Keratinocyte (primary cell): ENCODE results near the gene CNGA3. TPM values are rescaled to one million over a fixed set of nuclear protein-coding genes. Genes with fewer than 3 reads are reported as not detected.

Source experiments
- DNase-seq: peaks from one replicate; pipeline ENCODE4 v3.0.0-alpha.2; 2011; ENCODE audit warnings: low read depth, missing footprints, low spot score
- FAIRE-seq: peaks from 2 replicates; lab custom pipeline; 2011; peaks lifted over from hg19 to GRCh38; lab: Jason Lieb, UNC
- H2AFZ ChIP-seq: 2 replicates; pipeline ENCODE4 v1.6.0; 2012; ENCODE audit warnings: low read length, control low read depth, inconsistent platforms; ENCODE audit not compliant: control insufficient read depth
- H3K27ac ChIP-seq: 2 replicates; pipeline ENCODE4 v1.5.1; 2011; ENCODE audit warnings: low read length; ENCODE audit not compliant: control insufficient read depth, insufficient read depth
- H3K27me3 ChIP-seq: 3 replicates; pipeline ENCODE4 v1.6.0; 2011; ENCODE audit warnings: low read length; ENCODE audit not compliant: control insufficient read depth, insufficient read depth; ENCODE audit errors: extremely low read depth
- H3K36me3 ChIP-seq, 2 experiments: 2 replicates in 1 of 2; 3 replicates in 1 of 2; pipeline ENCODE4 v1.5.1; 2011; ENCODE audit warnings: low read length in 2 of 2, mild to moderate bottlenecking in 1 of 2; ENCODE audit not compliant: control insufficient read depth in 2 of 2, insufficient read depth in 2 of 2; ENCODE audit errors: extremely low read depth in 1 of 2
- H3K4me1 ChIP-seq: 3 replicates; pipeline ENCODE4 v1.5.1; 2011; ENCODE audit warnings: low read length; ENCODE audit not compliant: control insufficient read depth, insufficient read depth; ENCODE audit errors: extremely low read depth
- H3K4me2 ChIP-seq: 3 replicates; pipeline ENCODE4 v1.6.0; 2011; ENCODE audit warnings: low read depth, low read length; ENCODE audit not compliant: control insufficient read depth, insufficient read depth; ENCODE audit errors: extremely low read depth
- H3K4me3 ChIP-seq, 3 experiments: fragments of 200-600 bp in 1 of 3; sonication (generic) in 1 of 3; 2 replicates in 2 of 3; 3 replicates in 1 of 3; pipeline ENCODE4 v1.5.1; 2011 to 2016; ENCODE audit warnings: low read length in 3 of 3, mild to moderate bottlenecking in 3 of 3, control low read depth in 2 of 3, inconsistent platforms in 1 of 3, low read depth in 1 of 3, mixed read lengths in 1 of 3, mixed run types in 1 of 3, moderate library complexity in 1 of 3; ENCODE audit not compliant: control insufficient read depth in 2 of 3, insufficient read depth in 2 of 3; ENCODE audit errors: extremely low read depth in 1 of 3
- H3K79me2 ChIP-seq: 2 replicates; pipeline ENCODE4 v1.6.0; 2012; ENCODE audit warnings: low read length; ENCODE audit not compliant: control insufficient read depth, insufficient read depth
- H3K9ac ChIP-seq: 3 replicates; pipeline ENCODE4 v1.6.0; 2011; ENCODE audit warnings: low read length; ENCODE audit not compliant: control insufficient read depth, insufficient read depth; ENCODE audit errors: extremely low read depth
- H3K9me1 ChIP-seq: 3 replicates; pipeline ENCODE4 v1.6.0; 2011; ENCODE audit warnings: low read length; ENCODE audit not compliant: control insufficient read depth, insufficient read depth; ENCODE audit errors: extremely low read depth
- H3K9me3 ChIP-seq: 2 replicates; pipeline ENCODE4 v1.5.1; 2012; ENCODE audit warnings: low read depth, low read length; ENCODE audit not compliant: control insufficient read depth
- H4K20me1 ChIP-seq: 3 replicates; pipeline ENCODE4 v1.6.0; 2011; ENCODE audit warnings: low read length; ENCODE audit not compliant: control insufficient read depth, insufficient read depth; ENCODE audit errors: extremely low read depth
- CTCF ChIP-seq, 3 experiments: IDR thresholded peaks in 1 of 3; conservative IDR thresholded peaks in 1 of 3; optimal IDR thresholded peaks in 1 of 3; 2 replicates in 2 of 3; 3 replicates in 1 of 3; pipeline versions ENCODE3 to v1.5.1; 2011; ENCODE audit warnings: low read length in 3 of 3, mild to moderate bottlenecking in 3 of 3, moderate library complexity in 2 of 3, control low read depth in 1 of 3, inconsistent platforms in 1 of 3; ENCODE audit not compliant: insufficient read depth in 2 of 3; ENCODE audit errors: extremely low read depth in 1 of 3
- EZH2 ChIP-seq: IDR thresholded peaks from one replicate; pipeline ENCODE4 v1.6.1; 2012; ENCODE audit warnings: inconsistent platforms, mild to moderate bottlenecking, low read length, moderate library complexity
- dilution Hi-C: fragments of 300-500 bp; cut with MboI; formaldehyde crosslinking; loops from one replicate; pipeline ENCODE4 v1.7.0; 2020; ENCODE audit warnings: low sequenced_read_pairs; ENCODE audit not compliant: extremely low pct_ligation_motif_present
- polyA plus RNA-seq, 5 experiments: library from polyadenylated mRNA; depleted of rRNA in 3 of 5; stranded (reverse) in 3 of 5; stranded (forward) in 1 of 5; unstranded in 1 of 5; fragments of >200 nt; gene quantifications; 1 replicate in 1 of 5; 2 replicates in 3 of 5; 3 replicates in 1 of 5; pipeline versions ENCODE4 v1.2.1 to v1.2.3, GENCODE V29; 2011 to 2012; ENCODE audit warnings: missing spikeins in 2 of 5, low read depth in 1 of 5, low replicate concordance in 1 of 5

The CNGA3 gene
- polyA plus RNA-seq, 1 donor (not counting 4 experiments of a cell fraction or from before 2014, with no cell fraction given) = 0.01 TPM

GRCh38 chr2:98376301-98376910 is 30.1 kb downstream of the CNGA3 start:
- no peaks in the 10 kb centered on the region for H3K79me2 ChIP-seq
- no peaks in the 10 kb centered on the region for H3K36me3 ChIP-seq
- no peak overlapping the region for H3K4me3 ChIP-seq
- DNase-seq (no peak), FAIRE-seq (no peak)
- H3K27me3 ChIP-seq = peaks cover 56% of the 10 kb centered on the region
- no peaks in the 10 kb centered on the region for H3K9me3 ChIP-seq
- no peaks in the 10 kb centered on the region for H3K9me1 ChIP-seq
- H2AFZ ChIP-seq = no peak overlapping the region
- H4K20me1 ChIP-seq = no peaks in the 10 kb centered on the region
- no peak overlapping the region for H3K9ac ChIP-seq
- H3K27ac ChIP-seq = no peak overlapping the region
- dilution Hi-C loops = no loop called here
- H3K4me2 ChIP-seq = no peak overlapping the region
- H3K4me1 ChIP-seq = no peaks in the 10 kb centered on the region
- TF ChIP-seq EZH2 = no peak
- no peak for TF ChIP-seq CTCF (optimal IDR thresholded peaks at IDR 0.05 in 1 of 3, IDR thresholded peaks at IDR 0.05 in 1 of 3, conservative IDR thresholded peaks at IDR 0.05 in 1 of 3; ENCODE audit: extremely low read depth in 1 of 3, insufficient read depth in 2 of 3, low read length in 3 of 3)

GRCh38 chr2:98376996-98377395 is 30.7 kb downstream of the CNGA3 start:
- H3K4me1 ChIP-seq = no peaks in the 10 kb centered on the region
- H3K27ac ChIP-seq = no peak overlapping the region
- no peaks in the 10 kb centered on the region for H3K9me1 ChIP-seq
- no peak overlapping the region for H2AFZ ChIP-seq
- no peaks in the 10 kb centered on the region for H4K20me1 ChIP-seq
- no peak overlapping the region for H3K9ac ChIP-seq
- no peaks in the 10 kb centered on the region for H3K79me2 ChIP-seq
- H3K4me2 ChIP-seq = no peak overlapping the region
- DNase-seq = no peak
- no peak overlapping the region for H3K4me3 ChIP-seq
- H3K9me3 ChIP-seq = no peaks in the 10 kb centered on the region
- no peaks in the 10 kb centered on the region for H3K36me3 ChIP-seq
- no peak for TF ChIP-seq EZH2
- TF ChIP-seq CTCF (optimal IDR thresholded peaks at IDR 0.05 in 1 of 3, IDR thresholded peaks at IDR 0.05 in 1 of 3, conservative IDR thresholded peaks at IDR 0.05 in 1 of 3; ENCODE audit: extremely low read depth in 1 of 3, insufficient read depth in 2 of 3, low read length in 3 of 3) = no peak
- peaks cover 57% of the 10 kb centered on the region for H3K27me3 ChIP-seq
- dilution Hi-C loops = no loop called here
- FAIRE-seq = no peak
